MG63 (cell line): Measurements from ENCODE around the gene RGL1. TPM values are rescaled to one million over a fixed set of nuclear protein-coding genes. Genes with fewer than 3 reads are reported as not detected.
"Not testable (repeated sequence)": the region's sequence is repeated elsewhere in the genome, so short reads cannot be mapped to it uniquely, and the experiment has no call there.

Experiments used
- DNase-seq: peaks from one replicate; pipeline ENCODE4 v3.0.0-alpha.2; 2020
- H3K27me3 ChIP-seq: fragments of 250-450 bp; sonication (Bioruptor Pico); 2 replicates; pipeline ENCODE4 v1.5.1; 2020; ENCODE audit warnings: mild to moderate bottlenecking, moderate library complexity
- H3K36me3 ChIP-seq: fragments of 250-450 bp; sonication (Bioruptor Pico); 2 replicates; pipeline ENCODE4 v1.5.1; 2020; ENCODE audit warnings: mild to moderate bottlenecking, moderate library complexity
- H3K4me3 ChIP-seq: fragments of 250-450 bp; sonication (Bioruptor Pico); 2 replicates; pipeline ENCODE4 v1.5.1; 2020; ENCODE audit warnings: mild to moderate bottlenecking, moderate library complexity
- H3K9me3 ChIP-seq: fragments of 250-450 bp; sonication (Bioruptor Pico); 2 replicates; pipeline ENCODE4 v1.5.1; 2020; ENCODE audit warnings: mild to moderate bottlenecking, moderate library complexity
- total RNA-seq: library from RNA; depleted of rRNA; stranded (reverse); fragments of >200 nt; shearing (Covaris generic); gene quantifications from 2 replicates; pipeline ENCODE4 v1.2.3, GENCODE V29; 2014; ENCODE audit warnings: low replicate concordance

The RGL1 gene
- total RNA-seq, 1 experiment from 2014 or later = 4.1 TPM

DNA sequence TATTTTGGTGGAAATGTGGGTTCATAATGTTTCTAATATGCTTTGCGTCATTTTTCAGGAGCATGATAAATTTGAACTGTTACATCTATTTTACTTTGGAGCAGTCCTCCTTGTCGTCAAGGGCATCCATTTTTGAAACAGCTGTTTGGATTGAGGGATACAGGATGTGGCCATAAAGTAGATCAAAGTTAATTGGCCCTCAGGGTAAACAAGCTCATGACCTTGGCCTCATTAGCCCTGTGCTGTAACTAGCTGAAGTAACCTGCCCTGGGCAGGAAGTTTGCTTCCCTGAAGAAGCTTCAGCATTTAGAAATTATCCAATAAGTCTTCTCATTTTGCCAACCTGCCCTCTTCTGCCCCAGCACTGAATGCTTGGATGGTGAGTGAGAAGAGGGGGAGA is 24.8 kb upstream of the RGL1 start:
- no peak for DNase-seq

DNA sequence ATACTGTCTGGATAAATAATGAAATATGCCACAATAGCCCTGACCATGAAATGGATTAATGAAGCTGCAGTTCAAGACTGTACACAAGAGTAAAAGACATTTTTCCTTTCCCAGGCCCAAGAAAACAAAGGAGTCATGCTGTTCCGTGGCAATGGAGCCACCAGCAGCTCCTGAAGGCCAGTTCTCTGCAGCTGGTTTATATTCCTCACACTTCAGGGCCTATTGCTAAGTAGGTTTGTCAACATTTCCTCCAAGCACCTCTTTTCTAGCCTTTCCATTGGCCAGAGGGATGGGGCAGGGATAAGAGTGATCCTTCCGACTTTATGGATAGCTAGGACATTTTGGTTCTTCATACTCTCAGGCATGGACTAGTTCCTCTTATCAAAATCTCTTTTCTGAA is 24.2 kb upstream of the RGL1 start:
- no peak for DNase-seq
- Histone ChIP-seq H3K9me3 (peaks cover 4% of the 10 kb centered on the region; the same call in 1 of the 2 replicates), H3K4me3 (no peak overlapping the region), H3K36me3 (no peaks in the 10 kb centered on the region), H3K27me3 (no peaks in the 10 kb centered on the region)

More for the DNA sequence above, 24.8 kb upstream of the RGL1 start:
- Histone ChIP-seq H3K27me3 (no peaks in the 10 kb centered on the region), H3K9me3 (peaks cover 9% of the 10 kb centered on the region), H3K4me3 (no peak overlapping the region), H3K36me3 (no peaks in the 10 kb centered on the region)

DNA sequence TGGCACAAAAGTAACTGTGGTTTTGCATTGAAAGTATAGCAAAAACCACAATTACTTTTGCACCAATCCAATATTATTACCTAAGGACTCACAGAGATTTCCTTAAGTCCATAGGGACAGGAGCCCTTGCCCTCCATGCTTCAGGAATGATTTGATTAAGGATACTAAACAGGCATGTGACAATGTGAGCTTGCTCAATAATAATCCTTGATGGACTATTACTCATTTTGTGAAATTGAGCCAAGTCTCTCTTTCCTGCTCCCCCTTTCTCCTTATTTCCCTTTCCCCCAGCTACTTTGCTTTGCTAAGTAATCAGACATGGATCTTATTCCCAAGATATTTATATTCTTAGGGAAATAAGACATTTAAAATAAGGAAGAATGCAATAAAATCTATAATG is 21.6 kb upstream of the RGL1 start:
- no peaks in the 10 kb centered on the region for H3K36me3 ChIP-seq
- H3K27me3 ChIP-seq = no peaks in the 10 kb centered on the region
- no peaks in the 10 kb centered on the region for H3K9me3 ChIP-seq
- no peak overlapping the region for H3K4me3 ChIP-seq
- DNase-seq = no peak

DNA sequence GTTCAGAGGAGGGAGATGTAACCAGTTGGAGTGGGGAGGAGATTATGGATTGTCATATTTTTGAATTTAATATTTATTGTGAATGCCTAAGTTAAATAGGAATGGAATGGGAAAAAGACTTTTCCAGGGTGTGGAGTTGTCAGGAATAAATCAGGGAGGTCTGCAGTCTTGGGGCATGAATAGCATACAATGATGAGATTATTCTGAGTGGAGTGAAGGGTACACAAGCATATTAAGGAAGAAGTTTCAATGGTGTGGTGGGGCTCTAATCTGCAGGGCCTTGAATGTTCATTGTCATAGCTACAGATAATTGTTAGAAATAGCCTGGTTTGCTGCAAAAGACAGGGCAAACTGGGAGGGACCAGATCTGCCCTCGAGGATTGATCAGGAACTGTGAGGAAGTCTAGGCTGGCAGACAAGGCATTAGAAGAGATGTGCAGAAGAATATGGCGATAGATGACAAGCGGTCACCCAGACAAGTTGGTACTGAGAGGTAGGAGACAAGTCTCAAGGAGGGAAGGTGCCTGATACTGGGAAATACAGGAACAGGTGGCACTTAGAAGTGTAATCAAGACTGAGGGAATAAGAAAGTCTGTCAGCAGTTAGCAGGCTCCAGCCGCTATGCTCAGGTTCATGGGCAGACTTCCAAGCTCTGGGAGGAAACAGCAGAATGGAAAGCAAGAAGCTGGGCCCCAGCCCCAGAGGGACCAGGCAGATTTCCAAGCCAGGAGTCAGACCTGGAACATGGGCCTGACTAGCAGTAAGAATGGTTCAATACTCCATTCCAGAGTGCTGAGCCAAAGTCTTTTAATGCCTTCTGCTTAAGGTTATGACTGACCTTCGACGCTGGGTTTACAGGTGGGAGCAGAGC is 20.9 kb upstream of the RGL1 start:
- DNase-seq = peak; percentile 92

DNA sequence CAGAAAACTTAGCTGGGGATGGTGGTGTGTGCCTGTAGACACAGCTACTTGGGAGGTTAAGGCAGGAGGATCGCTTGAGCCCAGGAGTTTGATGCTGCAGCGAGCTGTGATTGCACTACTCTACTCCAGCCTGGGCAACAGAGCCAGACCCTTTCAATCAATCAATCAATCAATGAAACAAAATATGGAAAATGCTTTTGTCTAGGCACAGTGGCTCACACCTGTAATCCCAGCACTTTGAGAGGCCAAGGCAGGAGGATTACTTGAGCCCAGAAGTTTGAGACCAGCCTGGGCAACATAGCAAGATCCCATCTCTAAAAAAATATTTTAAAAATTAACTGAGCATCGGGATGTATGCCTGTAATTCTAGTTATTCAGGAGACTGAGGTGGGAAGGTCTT is 19.0 kb upstream of the RGL1 start:
- H3K36me3 ChIP-seq, H3K27me3 ChIP-seq, DNase-seq, H3K4me3 ChIP-seq, H3K9me3 ChIP-seq: not testable (repeated sequence)

More for the DNA sequence above, 20.9 kb upstream of the RGL1 start:
- Histone ChIP-seq H3K27me3 (no peaks in the 10 kb centered on the region), H3K36me3 (no peaks in the 10 kb centered on the region), H3K9me3 (no peaks in the 10 kb centered on the region), H3K4me3 (no peak overlapping the region)

DNA sequence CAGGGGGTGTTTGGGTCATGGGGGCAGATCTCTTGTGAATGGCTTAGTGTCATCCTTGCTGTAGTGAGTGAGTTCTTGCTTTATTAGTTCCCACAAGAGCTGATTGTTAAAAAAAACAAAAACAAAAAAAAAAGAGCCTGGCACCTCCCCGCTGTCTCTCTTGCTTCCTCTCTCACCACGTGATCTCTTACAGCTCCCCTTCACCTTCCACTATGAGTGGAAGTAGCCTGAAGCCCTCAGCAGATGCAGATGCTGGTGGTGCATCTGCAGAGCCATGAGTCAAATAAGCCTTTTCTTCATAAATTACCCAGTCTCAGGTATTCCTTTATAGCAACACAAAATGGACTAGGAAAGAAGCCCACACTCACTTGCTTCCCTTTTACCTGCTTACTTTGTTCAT is 17.2 kb upstream of the RGL1 start:
- no peaks in the 10 kb centered on the region for H3K36me3 ChIP-seq
- H3K4me3 ChIP-seq = no peak overlapping the region
- H3K27me3 ChIP-seq = 0 out of 2 replicates have a peak, but pooled peaks cover 2% of the 10 kb centered on the region
- H3K9me3 ChIP-seq = 0 out of 2 replicates have a peak, but pooled peaks cover 2% of the 10 kb centered on the region
- no peak for DNase-seq

DNA sequence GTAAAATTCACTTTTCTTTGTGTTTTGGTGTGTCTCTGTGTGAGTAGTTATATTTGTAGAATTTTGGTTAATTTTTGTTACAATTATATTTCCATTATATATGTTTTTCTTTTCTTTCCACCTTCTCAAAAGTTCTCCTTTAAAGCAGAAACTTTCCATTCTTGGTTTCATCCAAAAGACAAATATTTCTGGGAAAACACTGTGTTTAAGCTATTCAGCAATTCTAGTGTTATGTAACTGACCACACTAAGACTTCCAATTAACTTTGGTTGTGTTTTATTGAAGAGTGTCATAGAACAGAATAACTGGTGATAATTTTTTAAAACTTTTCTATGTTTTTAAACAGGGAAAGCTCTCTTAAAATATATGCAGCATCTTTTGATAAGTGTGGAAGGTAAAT is 13.6 kb upstream of the RGL1 start:
- Histone ChIP-seq H3K36me3 (no peaks in the 10 kb centered on the region), H3K27me3 (0 out of 2 replicates have a peak, but pooled peaks cover 2% of the 10 kb centered on the region), H3K9me3 (peaks cover 7% of the 10 kb centered on the region; the same call in 1 of the 2 replicates), H3K4me3 (no peak overlapping the region)
- no peak for DNase-seq

DNA sequence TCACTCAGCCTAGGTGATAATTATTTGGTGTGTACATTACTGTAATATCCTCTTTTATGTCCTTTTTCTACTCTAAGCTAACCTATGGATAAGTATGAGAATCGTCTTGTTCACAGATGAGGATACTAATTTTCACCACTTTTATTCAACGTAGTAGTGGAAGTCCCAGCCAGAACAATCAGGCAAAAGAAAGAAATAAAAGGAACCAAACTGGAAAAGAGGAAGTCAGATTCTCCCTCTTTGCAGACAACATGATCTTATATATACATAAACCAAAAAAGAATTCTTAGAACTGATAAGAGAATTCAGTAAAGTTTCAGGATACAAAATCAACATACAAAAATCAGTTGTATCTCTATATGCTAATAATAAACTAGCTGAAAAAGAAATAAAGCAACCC is 12.6 kb upstream of the RGL1 start:
- Histone ChIP-seq H3K9me3 (peaks cover 7% of the 10 kb centered on the region; the same call in 1 of the 2 replicates), H3K27me3 (0 out of 2 replicates have a peak, but pooled peaks cover 2% of the 10 kb centered on the region), H3K4me3 (no peak overlapping the region), H3K36me3 (no peaks in the 10 kb centered on the region)
- no peak for DNase-seq

DNA sequence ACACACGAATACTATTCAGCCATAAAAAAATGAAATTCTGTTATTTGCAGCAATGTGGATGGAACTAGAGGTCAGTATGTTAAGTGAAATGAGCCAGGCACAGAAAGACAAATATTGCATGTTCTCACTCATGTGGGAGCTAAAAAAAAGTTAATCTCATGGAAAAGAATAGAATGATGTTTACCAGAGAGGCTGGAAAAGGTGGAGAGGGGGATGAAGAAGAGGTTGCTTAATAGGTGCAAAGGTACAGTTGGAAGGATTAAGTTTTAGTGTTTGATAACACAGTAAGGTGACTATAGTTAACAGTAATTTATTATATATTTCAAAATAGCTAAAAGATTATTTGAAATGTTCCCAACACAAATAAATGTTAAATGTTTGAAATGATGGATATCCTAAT is 10.8 kb upstream of the RGL1 start:
- no peak for DNase-seq
- peaks cover 7% of the 10 kb centered on the region; the same call in 1 of the 2 replicates for H3K9me3 ChIP-seq
- no peak overlapping the region for H3K4me3 ChIP-seq
- H3K27me3 ChIP-seq = 0 out of 2 replicates have a peak, but pooled peaks cover 2% of the 10 kb centered on the region
- H3K36me3 ChIP-seq = no peaks in the 10 kb centered on the region

DNA sequence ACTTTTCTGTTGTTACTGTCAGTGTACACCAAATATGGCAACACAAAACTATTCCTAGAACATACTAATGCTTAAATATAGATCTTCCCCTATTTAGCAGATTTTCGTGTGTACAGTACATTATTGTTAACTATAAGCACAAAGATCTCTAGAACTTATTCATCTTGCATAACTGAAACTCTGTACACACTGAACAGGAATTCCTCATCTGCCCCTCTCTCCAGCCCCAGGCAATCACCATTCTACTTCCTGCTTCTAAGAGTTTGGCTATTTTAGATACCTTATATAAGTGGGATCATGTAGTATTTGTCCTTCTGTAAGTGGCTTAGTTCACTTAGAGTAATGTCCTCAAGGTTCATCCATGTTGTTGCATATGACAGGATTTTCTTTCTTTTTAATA is 4.5 kb upstream of the RGL1 start:
- no peaks in the 10 kb centered on the region for H3K36me3 ChIP-seq
- H3K4me3 ChIP-seq = no peak overlapping the region
- DNase-seq = no peak
- H3K9me3 ChIP-seq = peaks cover 5% of the 10 kb centered on the region; the same call in 1 of the 2 replicates
- H3K27me3 ChIP-seq = no peaks in the 10 kb centered on the region

DNA sequence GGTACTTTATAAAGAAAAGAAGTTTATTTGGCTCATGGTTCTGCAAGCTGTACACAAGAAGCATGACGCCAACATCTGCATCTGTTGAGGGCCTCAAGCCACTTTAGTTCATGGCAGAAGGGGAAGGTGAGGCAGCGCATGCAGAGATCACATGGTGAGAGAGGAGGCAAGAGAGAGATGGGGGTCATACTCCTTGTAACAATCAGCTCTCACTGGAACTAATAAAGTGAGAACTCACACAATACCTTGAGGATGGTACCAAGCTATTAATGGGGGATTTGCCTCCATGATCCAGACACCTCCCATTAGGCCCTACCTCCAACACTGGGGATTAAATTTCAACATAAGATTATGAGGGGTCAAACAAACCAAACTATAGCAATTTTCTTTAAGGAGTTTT is 3.3 kb upstream of the RGL1 start:
- Histone ChIP-seq H3K9me3 (peaks cover 5% of the 10 kb centered on the region; the same call in 1 of the 2 replicates), H3K36me3 (no peaks in the 10 kb centered on the region), H3K27me3 (no peaks in the 10 kb centered on the region), H3K4me3 (no peak overlapping the region)
- no peak for DNase-seq

DNA sequence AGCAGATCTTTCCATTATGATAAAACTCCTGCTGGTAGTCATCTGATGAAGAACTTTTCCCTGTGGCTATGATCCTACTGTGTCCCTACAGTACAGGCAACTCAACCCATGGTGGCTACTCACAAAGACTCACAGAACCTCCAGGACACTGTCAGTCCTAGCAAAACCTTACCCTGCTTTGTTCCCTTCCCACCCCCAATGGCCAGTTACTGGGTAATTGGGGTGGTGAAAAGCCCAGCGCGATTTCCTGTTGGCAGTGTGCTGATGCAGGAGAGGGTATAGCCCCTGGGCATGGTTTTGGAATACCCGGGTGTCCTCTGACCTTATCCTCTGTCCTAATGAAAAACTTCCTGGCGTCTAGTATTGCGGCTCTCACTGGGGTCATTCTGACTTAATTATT is 533 bp upstream of the RGL1 start:
- DNase-seq = no peak
- H3K27me3 ChIP-seq = no peaks in the 10 kb centered on the region
- peaks cover 5% of the 10 kb centered on the region; the same call in 1 of the 2 replicates for H3K9me3 ChIP-seq
- H3K4me3 ChIP-seq = no peak overlapping the region; the same call in 1 of the 2 replicates
- no peaks in the 10 kb centered on the region for H3K36me3 ChIP-seq

DNA sequence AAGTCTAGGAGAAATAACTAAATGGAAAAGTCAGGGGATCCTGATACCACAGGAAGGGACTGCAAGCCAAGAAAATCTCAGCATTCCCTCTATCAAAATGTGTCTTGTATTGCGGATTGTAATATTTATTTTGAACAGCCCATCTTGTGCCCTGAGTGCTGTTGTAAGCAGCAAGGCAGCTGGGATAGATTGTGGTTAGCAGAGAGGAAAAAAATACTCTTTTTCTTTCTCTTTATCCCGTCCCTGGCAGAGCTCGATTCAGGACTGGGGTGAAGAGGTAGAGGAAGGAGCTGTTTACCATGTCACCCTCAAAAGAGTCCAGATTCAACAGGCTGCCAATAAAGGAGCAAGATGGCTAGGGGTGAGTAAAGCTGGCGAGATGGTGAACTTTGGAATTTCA is 1.2 kb downstream of the RGL1 start:
- H3K27me3 ChIP-seq = no peaks in the 10 kb centered on the region
- peaks cover 5% of the 10 kb centered on the region; the same call in 1 of the 2 replicates for H3K9me3 ChIP-seq
- no peak for DNase-seq
- peak overlapping the region; percentile 52 for H3K4me3 ChIP-seq
- no peaks in the 10 kb centered on the region for H3K36me3 ChIP-seq

DNA sequence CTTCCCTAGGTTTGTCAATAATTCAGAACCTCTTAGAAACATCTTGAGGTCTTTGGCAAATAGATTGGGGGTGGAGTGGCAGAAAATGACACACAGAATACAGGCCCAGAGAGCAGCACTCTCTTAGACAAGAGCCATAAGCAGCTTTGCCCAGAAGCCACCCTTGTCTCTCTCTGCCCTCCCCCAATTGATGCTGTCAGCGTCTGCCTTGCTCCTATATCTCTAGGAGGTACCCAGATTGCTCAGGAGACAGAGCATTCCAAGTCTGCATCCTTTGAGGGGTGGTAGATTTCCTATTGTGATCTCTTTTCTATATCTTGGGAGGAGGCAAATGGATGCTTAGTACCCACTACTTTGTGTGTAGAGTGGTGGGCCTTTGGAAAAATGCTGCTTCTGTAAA is 1.8 kb downstream of the RGL1 start:
- Histone ChIP-seq H3K27me3 (no peaks in the 10 kb centered on the region), H3K36me3 (no peaks in the 10 kb centered on the region), H3K9me3 (peaks cover 5% of the 10 kb centered on the region; the same call in 1 of the 2 replicates), H3K4me3 (no peak overlapping the region)
- DNase-seq = no peak

DNA sequence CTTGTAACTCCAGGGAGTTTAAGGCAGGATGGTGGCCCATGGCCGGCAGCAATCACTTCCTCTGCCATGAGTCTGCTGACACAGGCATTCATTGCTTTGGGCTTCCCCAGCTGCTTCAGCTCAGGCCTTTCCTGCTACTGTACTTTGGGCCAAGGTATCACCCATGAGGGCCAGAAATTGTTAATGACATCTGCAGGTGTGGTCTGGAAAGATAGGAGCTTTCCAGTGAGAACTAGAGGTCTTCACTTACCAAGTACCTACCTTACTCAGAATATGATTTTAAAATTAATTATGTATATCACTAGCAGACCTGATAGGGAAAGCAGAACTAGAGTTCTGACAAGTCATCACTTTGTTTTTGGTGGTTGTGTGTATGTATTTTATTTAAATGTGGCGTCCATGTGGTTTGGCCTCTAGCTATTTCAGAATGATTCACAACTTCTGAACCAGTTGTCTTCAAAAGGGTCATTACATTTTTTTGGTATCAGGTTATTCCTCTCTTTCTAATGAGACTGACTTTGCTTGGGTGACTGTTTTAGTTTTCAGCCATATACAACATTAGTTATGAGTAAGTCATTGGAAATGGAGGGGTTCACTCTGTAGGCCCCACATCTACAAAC is 2.7 kb downstream of the RGL1 start:
- DNase-seq = no peak
- Histone ChIP-seq H3K9me3 (no peaks in the 10 kb centered on the region), H3K4me3 (no peak overlapping the region), H3K36me3 (no peaks in the 10 kb centered on the region), H3K27me3 (no peaks in the 10 kb centered on the region)

DNA sequence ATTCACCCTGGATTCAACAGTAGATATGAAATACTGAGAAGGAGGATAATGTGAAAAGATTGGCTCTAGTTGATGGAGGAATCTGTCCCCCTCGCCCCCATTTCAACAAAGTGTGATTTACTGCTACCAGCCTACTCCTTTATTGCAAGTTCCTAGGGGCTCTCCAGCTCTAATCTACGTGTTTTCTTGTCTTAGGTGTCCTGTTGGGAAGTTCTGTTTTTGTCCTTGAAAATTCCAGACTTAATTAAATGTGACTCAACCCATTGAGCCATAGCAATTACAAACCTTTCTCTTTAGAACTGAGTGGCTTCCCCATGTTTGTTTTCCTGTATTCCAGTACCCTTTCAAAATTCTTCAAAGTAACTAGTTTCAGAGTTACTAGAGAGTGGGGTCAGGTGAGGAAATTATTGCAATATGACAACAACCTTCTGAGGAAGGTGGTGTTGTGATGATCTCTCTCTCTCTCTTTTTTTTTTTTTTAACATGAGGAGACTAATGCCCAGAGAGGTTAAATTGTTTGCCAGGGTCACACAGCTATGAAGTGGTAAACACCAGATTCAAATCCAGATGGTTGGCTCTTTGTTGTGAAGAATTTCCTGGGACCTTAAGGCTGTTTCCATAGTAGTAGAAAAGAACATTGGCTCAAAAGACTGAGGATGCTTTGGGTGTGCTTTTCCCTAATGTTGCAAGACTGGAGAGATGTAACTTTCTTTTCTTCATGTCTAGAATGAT is 3.5 kb downstream of the RGL1 start:
- H3K9me3 ChIP-seq = no peaks in the 10 kb centered on the region
- no peaks in the 10 kb centered on the region for H3K36me3 ChIP-seq
- DNase-seq = no peak
- H3K4me3 ChIP-seq = no peak overlapping the region
- H3K27me3 ChIP-seq = no peaks in the 10 kb centered on the region

DNA sequence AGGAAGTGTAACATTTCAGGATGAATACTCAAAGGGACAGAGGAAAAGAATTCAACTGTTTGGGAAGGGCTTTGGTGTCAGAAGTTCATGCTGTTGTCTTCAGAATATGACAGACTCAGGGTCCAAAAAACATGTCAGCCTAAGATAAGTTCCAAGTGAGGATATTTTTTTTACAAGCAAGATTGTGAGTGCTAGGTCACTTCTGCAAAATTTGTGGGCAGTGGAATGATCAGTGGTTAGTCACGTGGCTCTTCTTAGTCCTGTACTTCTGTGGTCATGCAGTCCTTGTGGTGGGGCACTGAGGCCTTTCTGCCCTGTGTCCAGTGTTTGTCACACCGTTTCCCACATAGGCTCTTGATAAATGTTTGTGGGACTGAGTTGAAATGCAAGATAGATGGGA is 5.2 kb downstream of the RGL1 start:
- Histone ChIP-seq H3K27me3 (no peaks in the 10 kb centered on the region), H3K9me3 (no peaks in the 10 kb centered on the region), H3K4me3 (no peak overlapping the region), H3K36me3 (no peaks in the 10 kb centered on the region)
- no peak for DNase-seq
